Measurements from ENCODE around the gene CPXM2. TPM values are rescaled to one million over a fixed set of nuclear protein-coding genes. Genes with fewer than 3 reads are reported as not detected.

Gene CPXM2
- total and polyA plus RNA-seq, 10 of the 15 experiments (the other 5 are each of a cell fraction or from before 2014, with no cell fraction given) = 0.08 to 1.1 (median 0.58) TPM

DNA sequence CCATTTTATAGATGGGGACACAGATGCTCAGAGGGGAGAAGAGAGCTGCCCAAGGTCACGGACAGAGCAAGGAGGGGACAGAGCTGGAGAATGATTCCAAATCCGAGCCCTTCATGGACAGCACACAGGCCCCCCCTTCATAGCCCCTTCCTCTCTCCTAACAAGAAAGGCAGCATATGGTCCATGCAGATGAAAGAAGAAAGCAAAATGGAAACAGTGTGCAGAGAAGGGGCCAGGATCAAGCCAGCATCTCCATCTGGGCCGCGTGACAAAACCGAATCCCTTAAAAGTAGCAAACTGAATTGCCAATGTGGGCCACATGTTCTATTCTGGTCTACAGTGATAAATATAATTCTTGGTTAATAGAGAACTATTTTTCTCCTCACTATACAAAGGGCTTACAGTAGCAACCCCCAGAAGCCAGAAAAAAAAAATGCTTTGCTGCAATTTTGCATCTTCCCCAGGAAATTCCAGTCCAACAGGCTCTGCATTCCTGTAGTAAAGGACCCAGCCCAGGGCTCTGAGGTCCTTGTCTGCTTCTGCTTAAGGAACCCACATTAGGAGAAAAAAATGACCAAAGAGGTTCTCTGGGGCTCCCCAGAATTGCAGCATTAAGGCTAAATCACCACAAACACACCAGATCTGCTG is 7.8 kb downstream of the CPXM2 start:
- Histone ChIP-seq H3K27me3 (replicated peaks in 1 of 2; ENCODE audit: control insufficient read depth in 2 of 2, insufficient read depth in 2 of 2, low read length in 1 of 2) (no peaks in the 10 kb centered on the region), H3K4me1 (ENCODE audit: control insufficient read depth, insufficient read depth, low read length) (no peaks in the 10 kb centered on the region), H2AFZ (ENCODE audit: control insufficient read depth, low read depth, low read length) (no peak overlapping the region), H3K79me2 (ENCODE audit: control insufficient read depth, insufficient read depth, low read length) (no peaks in the 10 kb centered on the region), H4K20me1 (ENCODE audit: control insufficient read depth, insufficient read depth) (no peaks in the 10 kb centered on the region), H3K36me3 (ENCODE audit: control insufficient read depth in 2 of 2, insufficient read depth in 2 of 2, low read length in 1 of 2) (no peaks in the 10 kb centered on the region), H3K9me3 (replicated peaks; ENCODE audit: control insufficient read depth, insufficient read depth, low read length) (no peaks in the 10 kb centered on the region), H3K4me2 (ENCODE audit: control insufficient read depth, insufficient read depth) (no peak overlapping the region), H3K27ac (ENCODE audit: control insufficient read depth, insufficient read depth) (no peak overlapping the region), H3K9ac (ENCODE audit: control insufficient read depth, insufficient read depth, low read length) (no peak overlapping the region), H3K4me3 (no peak overlapping the region)
- intact Hi-C loops (cut with micrococcal nuclease; ENCODE audit: unreplicated experiment) = no loop called here
- no peak for FAIRE-seq
- in situ Hi-C loops (cut with MboI) = no loop called here
- ATAC-seq = no peak
- BruUV-seq (replicated peaks) = no TSS peak
- TF ChIP-seq, protein P1, sequence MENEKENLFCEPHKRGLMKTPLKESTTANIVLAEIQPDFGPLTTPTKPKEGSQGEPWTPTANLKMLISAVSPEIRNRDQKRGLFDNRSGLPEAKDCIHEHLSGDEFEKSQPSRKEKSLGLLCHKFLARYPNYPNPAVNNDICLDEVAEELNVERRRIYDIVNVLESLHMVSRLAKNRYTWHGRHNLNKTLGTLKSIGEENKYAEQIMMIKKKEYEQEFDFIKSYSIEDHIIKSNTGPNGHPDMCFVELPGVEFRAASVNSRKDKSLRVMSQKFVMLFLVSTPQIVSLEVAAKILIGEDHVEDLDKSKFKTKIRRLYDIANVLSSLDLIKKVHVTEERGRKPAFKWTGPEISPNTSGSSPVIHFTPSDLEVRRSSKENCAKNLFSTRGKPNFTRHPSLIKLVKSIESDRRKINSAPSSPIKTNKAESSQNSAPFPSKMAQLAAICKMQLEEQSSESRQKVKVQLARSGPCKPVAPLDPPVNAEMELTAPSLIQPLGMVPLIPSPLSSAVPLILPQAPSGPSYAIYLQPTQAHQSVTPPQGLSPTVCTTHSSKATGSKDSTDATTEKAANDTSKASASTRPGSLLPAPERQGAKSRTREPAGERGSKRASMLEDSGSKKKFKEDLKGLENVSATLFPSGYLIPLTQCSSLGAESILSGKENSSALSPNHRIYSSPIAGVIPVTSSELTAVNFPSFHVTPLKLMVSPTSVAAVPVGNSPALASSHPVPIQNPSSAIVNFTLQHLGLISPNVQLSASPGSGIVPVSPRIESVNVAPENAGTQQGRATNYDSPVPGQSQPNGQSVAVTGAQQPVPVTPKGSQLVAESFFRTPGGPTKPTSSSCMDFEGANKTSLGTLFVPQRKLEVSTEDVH (IDR thresholded peaks at IDR 0.05; ENCODE audit: low read depth, partially characterized antibody) = no peak
- TF ChIP-seq NBN (IDR thresholded peaks at IDR 0.05) (no peak), MEF2A (IDR thresholded peaks at IDR 0.05; ENCODE audit: insufficient read depth, low read depth, low read length) (no peak), HDAC2 (IDR thresholded peaks at IDR 0.05) (no peak), MTA2 (IDR thresholded peaks at IDR 0.05; ENCODE audit: low read depth) (no peak), BACH1 (IDR thresholded peaks at IDR 0.05; ENCODE audit: borderline replicate concordance) (no peak), MYB (IDR thresholded peaks at IDR 0.05; ENCODE audit: borderline replicate concordance, low read depth, low read length) (no peak), POLR2AphosphoS2 (IDR thresholded peaks at IDR 0.05; ENCODE audit: low read depth, low read length) (no peak), ATF7 (IDR thresholded peaks at IDR 0.05; ENCODE audit: low read depth) (no peak), PBX3 (IDR thresholded peaks at IDR 0.05; ENCODE audit: insufficient replicate concordance, low read depth, low read length) (no peak), GABPA (IDR thresholded peaks at IDR 0.05; ENCODE audit: low read depth) (no peak)
- ChIA-PET POLR2A (no interaction called here), CTCF (no interaction called here), RAD21 (ENCODE audit: unreplicated experiment) (no interaction called here), SMC1A (ENCODE audit: uncharacterized antibody, unreplicated experiment) (interaction anchor here (0.8 kb wide), 1 partner anchor 78 kb away, joined by 3 read pairs; no protein-coding TSS in a partner anchor)
- DNase-seq (ENCODE audit: low read depth, low spot score) = no peak
- WGBS (ENCODE audit: insufficient coverage, insufficient replicate concordance, low lambda C conversion rate, missing lambda C conversion rate) = 36% methylated on average over 5 of the region's 5 CpGs
